ENCODE data around the gene WDR88.
"Not testable (repeated sequence)": the region's sequence is repeated elsewhere in the genome, so short reads cannot be mapped to it uniquely, and the experiment has no call there.

Gene WDR88

GRCh38 chr19:33217881-33218280 lies 86.0 kb downstream of the WDR88 start:
- Histone ChIP-seq H3K4me3 (no peak overlapping the region), H3K27ac (no peak overlapping the region)
- TF ChIP-seq, protein P1, sequence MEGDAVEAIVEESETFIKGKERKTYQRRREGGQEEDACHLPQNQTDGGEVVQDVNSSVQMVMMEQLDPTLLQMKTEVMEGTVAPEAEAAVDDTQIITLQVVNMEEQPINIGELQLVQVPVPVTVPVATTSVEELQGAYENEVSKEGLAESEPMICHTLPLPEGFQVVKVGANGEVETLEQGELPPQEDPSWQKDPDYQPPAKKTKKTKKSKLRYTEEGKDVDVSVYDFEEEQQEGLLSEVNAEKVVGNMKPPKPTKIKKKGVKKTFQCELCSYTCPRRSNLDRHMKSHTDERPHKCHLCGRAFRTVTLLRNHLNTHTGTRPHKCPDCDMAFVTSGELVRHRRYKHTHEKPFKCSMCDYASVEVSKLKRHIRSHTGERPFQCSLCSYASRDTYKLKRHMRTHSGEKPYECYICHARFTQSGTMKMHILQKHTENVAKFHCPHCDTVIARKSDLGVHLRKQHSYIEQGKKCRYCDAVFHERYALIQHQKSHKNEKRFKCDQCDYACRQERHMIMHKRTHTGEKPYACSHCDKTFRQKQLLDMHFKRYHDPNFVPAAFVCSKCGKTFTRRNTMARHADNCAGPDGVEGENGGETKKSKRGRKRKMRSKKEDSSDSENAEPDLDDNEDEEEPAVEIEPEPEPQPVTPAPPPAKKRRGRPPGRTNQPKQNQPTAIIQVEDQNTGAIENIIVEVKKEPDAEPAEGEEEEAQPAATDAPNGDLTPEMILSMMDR (IDR thresholded peaks at IDR 0.05): no peak
- no peak for DNase-seq (ENCODE audit: low spot score)

GRCh38 chr19:33219261-33219815 lies 87.4 kb downstream of the WDR88 start:
- DNase-seq (ENCODE audit: low spot score): no peak
- TF ChIP-seq, protein P1 (IDR thresholded peaks at IDR 0.05): no peak
- Histone ChIP-seq H3K4me3 (no peak overlapping the region), H3K27ac (no peak overlapping the region)

- no peak overlapping the region for H3K27ac ChIP-seq
- H3K4me3 ChIP-seq: no peak overlapping the region
- TF ChIP-seq, protein P1 (IDR thresholded peaks at IDR 0.05): no peak
- no peak for DNase-seq (ENCODE audit: low spot score)
Measured at GRCh38 chr19:33220115-33220514, 88.2 kb downstream of the WDR88 start.

DNA sequence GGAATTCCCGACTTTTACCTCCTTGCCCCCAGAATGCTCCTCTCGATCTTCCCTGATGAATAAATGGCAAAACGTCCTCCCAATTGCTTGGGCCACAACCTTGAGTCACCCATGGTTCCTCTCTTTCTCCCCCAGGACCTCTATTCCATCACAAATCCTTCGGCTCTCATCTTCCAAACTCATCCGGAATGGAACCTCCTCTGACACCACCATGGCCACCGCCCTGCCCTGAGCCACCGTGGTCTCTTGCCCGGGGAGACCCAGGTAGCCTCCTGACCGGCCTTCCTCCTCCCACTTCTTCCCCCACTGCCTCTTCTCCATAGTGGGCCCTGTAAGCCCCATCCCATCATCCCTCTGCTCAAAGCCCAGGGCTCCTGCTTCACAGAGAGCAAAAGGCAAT lies 88.8 kb downstream of the WDR88 start:
- no peak overlapping the region for H3K4me3 ChIP-seq
- TF ChIP-seq, protein P1 (IDR thresholded peaks at IDR 0.05): no peak
- H3K27ac ChIP-seq: no peak overlapping the region
- DNase-seq (ENCODE audit: low spot score): no peak

- H3K4me3 ChIP-seq: no peak overlapping the region
- H3K27ac ChIP-seq: no peak overlapping the region
- TF ChIP-seq, protein P1 (IDR thresholded peaks at IDR 0.05): no peak
- DNase-seq (ENCODE audit: low spot score): no peak
Measured at GRCh38 chr19:33221638-33222037, 89.7 kb downstream of the WDR88 start.

GRCh38 chr19:33222255-33222654 lies 90.3 kb downstream of the WDR88 start:
- not testable (repeated sequence) for H3K4me3 ChIP-seq; DNase-seq (ENCODE audit: low spot score); H3K27ac ChIP-seq

- Histone ChIP-seq H3K4me3 (peak overlapping the region; percentile 58), H3K27ac (no peak overlapping the region)
- no peak for DNase-seq (ENCODE audit: low spot score)
- TF ChIP-seq, protein P1 (IDR thresholded peaks at IDR 0.05): no peak
Measured at GRCh38 chr19:33224694-33225457, 93.0 kb downstream of the WDR88 start.
